ENCODE measurements around the gene BUB3. TPM values are rescaled to one million over a fixed set of nuclear protein-coding genes. Genes with fewer than 3 reads are reported as not detected.

BUB3 gene
- total and polyA plus RNA-seq, 2 of the 13 experiments (the other 11 are each of a cell fraction or from before 2014, with no cell fraction given), result 174 to 188 TPM

- 2% methylated on average over 27 of the region's 48 CpGs for WGBS (ENCODE audit: low lambda C conversion rate)
- H2AFZ ChIP-seq (ENCODE audit: low read length), result no peak overlapping the region
- no TSS peak for BruUV-seq (replicated peaks)
- H3K4me2 ChIP-seq (ENCODE audit: low read depth, low read length), result peak overlapping the region; percentile 89
- H3K27ac ChIP-seq (ENCODE audit: extremely low read length, insufficient read depth, low read length), result no peak overlapping the region
- H3K9ac ChIP-seq (ENCODE audit: insufficient read depth, low read depth, low read length), result no peak overlapping the region
- peak overlapping the region; percentile 6 to 66 (median 27); a peak in 5 of 6 replicates for H3K4me3 ChIP-seq (replicated peaks in 1 of 3; ENCODE audit: insufficient read depth in 1 of 3, low read depth in 2 of 3, low read length in 3 of 3)
- intact Hi-C loops (cut with micrococcal nuclease; ENCODE audit: unreplicated experiment) (loop anchor here (1.0 to 2.0 kb wide), 5 partner anchors 32 to 426 kb away; no protein-coding TSS in a partner anchor), in situ Hi-C loops (cut with HindIII; ENCODE audit: extremely low pct_ligation_motif_present, low pct_unique_long_range_greater_than_20kb) (loop anchor here (5.0 kb wide), 2 partner anchors 244 to 429 kb away; no protein-coding TSS in a partner anchor)
- DNase-seq (ENCODE audit: low spot score) (peak; percentile 72), FAIRE-seq (peak; percentile 60), ATAC-seq (peak; percentile 81)
- ChIA-PET CTCF (ENCODE audit: low intra/inter-chr PET ratio, low total read pairs) (interaction anchor here (0.9 to 2.5 kb wide), 6 partner anchors 11 to 426 kb away, joined by 3 to 22 read pairs (median 6); no protein-coding TSS in a partner anchor), POLR2A (no interaction called here)
- no peaks in the 10 kb centered on the region for H3K79me2 ChIP-seq (ENCODE audit: insufficient read depth, low read length)
- peaks cover 6% of the 10 kb centered on the region; the same call in 1 of the 2 replicates for H4K20me1 ChIP-seq (ENCODE audit: insufficient read depth, low read length)
- H3K9me3 ChIP-seq (ENCODE audit: low read length), result no peaks in the 10 kb centered on the region
- no peaks in the 10 kb centered on the region for H3K36me3 ChIP-seq (replicated peaks in 1 of 2; ENCODE audit: control insufficient read depth in 1 of 2, insufficient read depth in 2 of 2, low read length in 2 of 2)
- peaks cover 14 to 79% of the 10 kb centered on the region in 2 experiments; a peak in 4 of 5 replicates for H3K27me3 ChIP-seq (ENCODE audit: control insufficient read depth in 1 of 2, insufficient read depth in 2 of 2, low read length in 2 of 2)
- H3K4me1 ChIP-seq (ENCODE audit: insufficient read depth, low read length), result peaks cover 37% of the 10 kb centered on the region
- TF ChIP-seq HNRNPH1 (optimal IDR thresholded peaks at IDR 0.05; ENCODE audit: low read depth, low read length) (no peak), ZNF251 (CRISPR knock-in tag; IDR thresholded peaks at IDR 0.05) (no peak), ZNF883 (CRISPR knock-in tag; IDR thresholded peaks at IDR 0.05; ENCODE audit: not compliant biosample characterization) (no peak), ZNF280B (CRISPR knock-in tag; IDR thresholded peaks at IDR 0.05; ENCODE audit: borderline replicate concordance) (no peak), ARID2 (CRISPR knock-in tag; IDR thresholded peaks at IDR 0.05; ENCODE audit: borderline replicate concordance) (no peak), ZIK1 (CRISPR knock-in tag; IDR thresholded peaks at IDR 0.05; ENCODE audit: borderline replicate concordance, low read depth) (no peak), LCORL (IDR thresholded peaks at IDR 0.05) (no peak), LCORL (CRISPR knock-in tag; IDR thresholded peaks at IDR 0.05) (no peak), HNF4G (IDR thresholded peaks at IDR 0.05; ENCODE audit: borderline replicate concordance, low read depth, low read length) (no peak), HNF4G (CRISPR knock-in tag; IDR thresholded peaks at IDR 0.05; ENCODE audit: borderline replicate concordance, low read depth) (no peak), ARNTL (CRISPR knock-in tag; IDR thresholded peaks at IDR 0.05) (no peak), GATAD2A (CRISPR knock-in tag; IDR thresholded peaks at IDR 0.05) (no peak), ZNF761 (CRISPR knock-in tag; conservative IDR thresholded peaks at IDR 0.05) (no peak), NCOR1 (IDR thresholded peaks at IDR 0.05; ENCODE audit: borderline replicate concordance, low read length) (no peak), PAF1 (CRISPR knock-in tag; IDR thresholded peaks at IDR 0.05) (no peak), GFI1 (CRISPR knock-in tag; IDR thresholded peaks at IDR 0.05; ENCODE audit: borderline replicate concordance) (no peak), ZNF160 (CRISPR knock-in tag; IDR thresholded peaks at IDR 0.05) (no peak), ZNF567 (CRISPR knock-in tag; IDR thresholded peaks at IDR 0.05; ENCODE audit: borderline replicate concordance) (no peak)
- TF ChIP-seq, protein P1, sequence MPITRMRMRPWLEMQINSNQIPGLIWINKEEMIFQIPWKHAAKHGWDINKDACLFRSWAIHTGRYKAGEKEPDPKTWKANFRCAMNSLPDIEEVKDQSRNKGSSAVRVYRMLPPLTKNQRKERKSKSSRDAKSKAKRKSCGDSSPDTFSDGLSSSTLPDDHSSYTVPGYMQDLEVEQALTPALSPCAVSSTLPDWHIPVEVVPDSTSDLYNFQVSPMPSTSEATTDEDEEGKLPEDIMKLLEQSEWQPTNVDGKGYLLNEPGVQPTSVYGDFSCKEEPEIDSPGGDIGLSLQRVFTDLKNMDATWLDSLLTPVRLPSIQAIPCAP (CRISPR knock-in tag; IDR thresholded peaks at IDR 0.05; ENCODE audit: low read depth), result no peak
- TF ChIP-seq, protein P2, sequence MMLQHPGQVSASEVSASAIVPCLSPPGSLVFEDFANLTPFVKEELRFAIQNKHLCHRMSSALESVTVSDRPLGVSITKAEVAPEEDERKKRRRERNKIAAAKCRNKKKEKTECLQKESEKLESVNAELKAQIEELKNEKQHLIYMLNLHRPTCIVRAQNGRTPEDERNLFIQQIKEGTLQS (CRISPR knock-in tag; IDR thresholded peaks at IDR 0.05), result no peak
- TF ChIP-seq, protein P3, sequence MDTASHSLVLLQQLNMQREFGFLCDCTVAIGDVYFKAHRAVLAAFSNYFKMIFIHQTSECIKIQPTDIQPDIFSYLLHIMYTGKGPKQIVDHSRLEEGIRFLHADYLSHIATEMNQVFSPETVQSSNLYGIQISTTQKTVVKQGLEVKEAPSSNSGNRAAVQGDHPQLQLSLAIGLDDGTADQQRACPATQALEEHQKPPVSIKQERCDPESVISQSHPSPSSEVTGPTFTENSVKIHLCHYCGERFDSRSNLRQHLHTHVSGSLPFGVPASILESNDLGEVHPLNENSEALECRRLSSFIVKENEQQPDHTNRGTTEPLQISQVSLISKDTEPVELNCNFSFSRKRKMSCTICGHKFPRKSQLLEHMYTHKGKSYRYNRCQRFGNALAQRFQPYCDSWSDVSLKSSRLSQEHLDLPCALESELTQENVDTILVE (CRISPR knock-in tag; IDR thresholded peaks at IDR 0.05), result 0 out of 2 replicates have a peak, but pooled peaks have one; percentile 27
Measured at GRCh38 chr10:123132576-123133477, 21.4 kb upstream of the BUB3 start.

All from HepG2 (cell line).